NCI-H128 (cell line): ENCODE data around the gene ANXA2.
"Not testable (repeated sequence)": the region's sequence is repeated elsewhere in the genome, so short reads cannot be mapped to it uniquely, and the experiment has no call there.

Experiments
- DNase-seq: peaks from one replicate; lab custom pipeline; 2025; ENCODE audit not compliant: unreplicated experiment; lab: John Stamatoyannopoulos, UW

ANXA2 gene

DNA sequence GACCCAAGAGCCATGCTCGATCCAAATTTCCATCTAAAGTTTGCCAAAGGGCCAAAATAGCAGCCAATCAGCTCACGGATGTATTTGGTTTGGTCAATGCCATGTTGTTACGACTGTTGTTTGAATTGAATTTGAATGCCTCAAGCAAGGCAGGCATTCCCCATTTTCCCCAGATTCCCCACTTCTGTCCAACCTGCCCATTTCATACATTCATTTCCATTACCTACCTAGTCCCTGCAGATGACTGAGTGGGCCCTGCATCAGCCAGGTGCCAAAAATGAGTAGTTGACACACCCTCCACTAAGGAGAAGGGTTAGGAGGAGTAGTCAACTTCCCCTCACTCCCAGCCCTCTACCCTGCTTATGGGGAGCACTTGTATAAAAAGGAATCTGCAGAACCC, 51.7 kb downstream of the ANXA2 start:
- DNase-seq: no peak

- no peak for DNase-seq
Measured at GRCh38 chr15:60345598-60345997, 52.2 kb downstream of the ANXA2 start.

DNA sequence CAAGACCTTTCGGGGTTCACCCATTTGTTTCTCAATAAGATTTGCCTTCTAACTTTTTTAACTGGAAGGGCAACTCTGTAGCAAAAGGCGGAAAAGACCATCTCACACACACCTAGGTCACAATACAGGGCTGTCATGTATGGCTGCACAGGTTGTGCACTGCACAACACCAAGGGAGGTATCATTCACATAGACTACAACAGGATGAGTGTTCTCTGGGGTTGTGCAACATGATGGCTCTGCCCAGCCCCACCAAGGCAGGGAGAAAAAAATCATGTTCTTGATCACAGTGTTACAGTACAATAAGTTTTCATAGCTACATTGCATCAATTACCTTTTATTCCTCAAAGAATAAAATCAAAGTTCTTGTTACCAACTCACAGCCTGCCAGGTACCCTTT, 52.8 kb downstream of the ANXA2 start:
- no peak for DNase-seq

DNA sequence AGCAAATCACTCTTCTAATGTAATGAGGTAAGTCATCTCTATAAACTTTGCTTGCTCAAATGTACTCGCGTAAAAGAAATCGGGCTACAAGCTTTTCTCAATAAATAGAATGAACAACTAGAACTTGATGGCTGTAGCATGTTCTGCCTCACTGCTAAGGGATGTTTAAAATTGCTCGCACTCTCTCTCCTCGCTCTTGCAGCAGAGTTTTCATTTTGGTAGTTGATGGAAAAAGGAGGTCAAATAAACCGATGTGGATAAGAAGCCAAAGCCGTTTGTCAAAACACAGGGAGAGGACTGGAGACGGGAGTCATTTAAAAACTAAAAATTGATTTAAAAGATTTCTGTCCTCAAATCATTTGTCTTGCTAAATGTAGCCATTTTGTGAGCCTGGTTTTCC, 53.3 kb downstream of the ANXA2 start:
- DNase-seq: no peak

- no peak for DNase-seq
Measured at GRCh38 chr15:60343221-60343970, 54.4 kb downstream of the ANXA2 start.

DNA sequence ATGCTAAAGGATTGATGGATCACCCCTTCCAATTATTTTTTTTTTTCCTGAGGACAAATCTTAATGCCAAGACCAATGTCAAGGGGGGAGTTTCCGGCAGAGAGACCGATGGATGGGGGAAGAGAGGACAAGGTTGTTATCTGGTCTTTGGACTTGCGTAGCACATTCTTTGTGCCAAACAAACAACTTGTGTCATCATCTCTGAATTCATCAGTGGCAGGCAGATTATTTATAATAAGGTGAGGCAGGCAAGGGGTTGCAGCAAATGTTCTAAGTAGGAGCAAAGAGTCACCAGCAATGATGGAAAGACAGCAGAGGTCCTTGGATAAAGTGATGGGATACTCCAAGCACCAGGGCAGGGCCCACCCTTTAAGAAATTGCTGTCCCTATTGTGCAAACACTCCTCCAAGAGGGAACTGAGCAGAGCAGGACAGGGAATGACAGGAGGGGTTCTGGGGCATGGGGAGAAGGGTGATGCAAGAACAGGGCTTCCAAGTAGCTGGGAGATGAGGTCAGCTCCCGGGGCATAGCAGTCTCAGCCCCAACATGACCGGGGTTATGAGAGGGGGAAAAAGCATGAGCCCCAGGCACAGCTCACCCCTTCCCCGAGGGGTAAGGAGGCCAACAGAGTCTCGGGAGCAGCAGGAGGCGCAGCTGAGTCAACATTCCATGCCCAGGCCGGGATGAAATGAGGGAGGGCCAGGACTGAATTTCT, 57.4 kb downstream of the ANXA2 start:
- DNase-seq: no peak

DNA sequence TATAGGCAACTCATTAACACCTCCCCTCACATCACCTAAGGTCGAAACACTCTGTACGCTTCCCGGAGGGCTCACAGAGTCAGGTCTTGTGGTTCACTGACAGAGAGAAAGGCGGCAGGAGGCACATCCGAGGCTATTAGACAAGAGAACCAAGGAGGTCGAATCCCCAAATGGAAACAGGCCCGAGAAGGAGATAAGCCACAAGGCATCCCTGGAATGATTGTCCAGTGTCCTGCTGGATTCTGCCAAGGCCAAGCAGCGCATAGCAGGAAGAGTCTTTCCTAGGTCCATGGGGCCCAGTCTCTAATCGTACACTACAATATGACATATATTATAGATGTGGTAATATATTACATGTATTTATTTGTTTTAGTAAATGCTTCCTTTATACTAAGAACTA, 58.5 kb downstream of the ANXA2 start:
- DNase-seq: no peak

DNA sequence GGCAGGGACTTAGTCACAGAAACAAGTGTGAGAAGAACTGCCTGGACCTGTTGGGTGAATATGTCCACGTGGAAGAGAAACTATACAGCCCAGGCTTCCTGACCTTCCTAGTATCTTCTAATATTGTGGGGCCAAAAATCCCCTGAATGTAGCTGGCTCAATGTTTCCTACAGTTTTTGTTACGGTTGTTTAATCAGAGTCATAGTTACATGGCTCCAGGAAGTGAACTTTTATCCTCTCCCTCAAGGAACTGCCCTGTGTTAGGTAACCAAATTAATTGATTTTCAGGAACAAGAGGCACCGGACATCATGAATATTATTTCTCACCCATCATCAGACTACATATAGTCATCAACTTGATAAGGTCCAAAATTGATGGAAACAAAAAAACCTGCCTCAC, 59.0 kb downstream of the ANXA2 start:
- DNase-seq: no peak

DNA sequence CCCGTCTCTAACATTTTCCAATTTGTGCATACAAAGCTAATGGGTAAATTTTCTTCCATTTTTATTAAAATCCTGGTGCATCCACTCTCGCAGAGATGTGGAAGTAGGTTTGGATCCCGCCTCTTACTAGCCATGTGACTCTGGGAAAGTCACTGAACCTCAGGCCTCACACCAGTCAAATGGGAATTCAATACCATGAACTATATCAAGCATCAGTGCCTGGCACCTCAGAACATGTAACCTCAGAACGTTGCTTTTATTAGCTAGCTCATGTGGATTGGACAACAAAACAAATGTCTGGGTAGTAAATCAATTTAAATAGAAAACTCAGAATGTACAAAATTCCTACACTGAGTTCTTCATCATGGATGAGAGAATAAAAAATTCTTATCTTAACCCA, 60.7 kb downstream of the ANXA2 start:
- DNase-seq: no peak

DNA sequence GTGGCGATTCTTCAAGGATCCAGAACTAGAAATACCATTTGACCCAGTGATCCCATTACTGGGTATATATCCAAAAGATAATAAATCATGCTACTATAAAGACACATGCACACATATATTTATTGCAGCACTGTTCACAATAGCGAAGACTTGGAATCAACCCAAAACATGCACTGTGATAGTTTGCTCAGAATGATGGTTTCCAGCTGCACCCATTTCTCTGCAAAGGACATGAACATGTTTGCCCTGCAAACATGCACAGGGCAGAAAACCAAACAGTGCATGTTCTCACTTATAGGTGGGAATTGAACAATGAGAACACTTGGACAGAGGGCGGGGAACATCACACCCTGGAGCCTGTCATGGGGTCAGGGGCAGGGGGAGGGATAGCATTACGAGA, 62.5 kb downstream of the ANXA2 start:
- not testable (repeated sequence) for DNase-seq

GRCh38 chr15:60328852-60329443, 68.8 kb downstream of the ANXA2 start:
- DNase-seq: no peak

GRCh38 chr15:60326824-60327654, 70.7 kb downstream of the ANXA2 start:
- peak; percentile 41 for DNase-seq

- DNase-seq: no peak
Measured at GRCh38 chr15:60326343-60326742, 71.4 kb downstream of the ANXA2 start.

DNA sequence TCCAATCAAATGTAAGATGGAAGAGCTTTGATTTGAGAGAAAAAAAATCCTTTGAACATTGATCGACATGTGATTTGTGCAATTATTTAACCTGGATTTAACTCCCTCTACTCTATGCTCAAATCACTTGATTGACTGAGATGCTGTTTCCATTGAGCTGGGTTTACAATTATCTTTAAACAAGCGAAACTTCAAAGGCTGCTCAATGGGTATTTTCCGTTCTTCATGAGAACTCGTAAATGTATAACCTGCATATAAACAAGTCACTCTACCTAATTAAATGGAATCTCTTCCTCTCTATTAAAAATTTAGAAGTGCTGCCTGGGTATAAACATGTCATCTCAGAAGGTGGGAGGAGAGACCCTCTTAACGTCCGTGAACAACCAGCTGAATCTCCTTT, 71.9 kb downstream of the ANXA2 start:
- DNase-seq: no peak

DNA sequence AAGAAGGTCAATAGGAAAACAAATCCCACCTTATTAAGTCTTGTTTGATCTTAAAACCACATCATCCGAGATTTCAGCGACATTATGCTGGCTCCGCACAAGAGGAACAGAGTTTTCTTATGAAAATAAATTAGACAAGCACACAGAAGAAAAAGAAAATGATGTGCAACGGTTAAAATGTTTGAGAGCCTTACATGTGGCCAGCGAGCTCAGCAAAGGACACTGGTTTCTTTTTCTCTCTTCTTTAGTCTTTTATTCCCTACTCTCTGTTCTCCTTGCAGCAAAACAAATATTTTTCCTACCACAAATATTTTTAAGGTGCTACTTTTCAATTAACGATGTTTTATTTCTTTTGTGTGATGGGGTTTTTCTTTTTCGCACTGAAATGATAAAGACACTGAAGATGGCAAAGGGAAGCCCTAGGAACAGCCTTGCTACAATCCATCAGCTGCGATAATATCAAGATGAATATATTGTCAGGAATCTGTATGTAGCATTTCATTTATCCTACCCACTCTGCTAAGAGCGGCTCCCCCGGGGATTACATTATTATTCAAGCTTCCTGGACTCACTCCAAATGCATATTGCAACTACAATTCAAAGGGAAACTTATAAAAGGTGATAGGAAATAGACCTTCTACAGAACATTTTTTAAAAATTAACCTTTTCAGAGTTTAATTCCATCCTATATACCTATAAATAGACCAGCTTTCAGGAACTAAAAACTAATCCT, 72.9 kb downstream of the ANXA2 start:
- peak; percentile 36 for DNase-seq

GRCh38 chr15:60323322-60323721, 74.5 kb downstream of the ANXA2 start:
- DNase-seq: no peak

DNA sequence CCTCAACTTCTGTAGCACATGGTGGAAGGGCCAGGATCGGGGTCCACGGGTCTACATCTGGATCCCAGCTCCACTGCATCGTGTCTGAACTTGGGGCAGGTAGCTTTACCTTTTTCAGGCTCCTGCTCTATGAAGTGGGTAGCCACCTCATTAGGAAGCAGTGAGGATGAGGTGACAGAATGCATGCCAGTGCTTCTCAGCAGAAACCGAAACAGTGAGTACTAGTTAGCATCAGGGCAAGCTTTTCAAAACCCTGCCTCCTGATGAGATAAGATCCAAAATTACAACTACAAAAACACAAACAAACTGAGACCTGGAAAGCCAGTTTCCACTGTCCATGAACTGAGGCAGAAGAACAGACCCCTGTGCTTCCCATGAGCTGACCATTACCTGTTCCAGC, 77.4 kb downstream of the ANXA2 start:
- no peak for DNase-seq

GRCh38 chr15:60318216-60318867, 79.4 kb downstream of the ANXA2 start:
- no peak for DNase-seq

- DNase-seq: no peak
Measured at GRCh38 chr15:60316961-60317360, 80.8 kb downstream of the ANXA2 start.

GRCh38 chr15:60315878-60316277, 81.9 kb downstream of the ANXA2 start:
- DNase-seq: no peak
